Esophagus muscularis mucosa (tissue), 4 donors: Measurements from ENCODE around the gene PRKD1. TPM values are rescaled to one million over a fixed set of nuclear protein-coding genes. Genes with fewer than 3 reads are reported as not detected.

Experiments
- DNase-seq: peaks from one replicate; pipeline ENCODE4 v3.0.0-alpha.2; 2017; ENCODE audit errors: extremely low spot score
- H3K27ac ChIP-seq, 4 donors: fragments of 200-600 bp; sonication (generic); replicated peaks in 1 of 4; 1 replicate in 3 of 4; 2 replicates in 1 of 4; pipeline ENCODE4 v1.5.1; 2016 to 2019; ENCODE audit warnings: mild to moderate bottlenecking in 1 of 4
- H3K27me3 ChIP-seq, 4 donors: fragments of 200-600 bp; sonication (generic); one replicate each; pipeline versions ENCODE4 v1.5.1 to v1.6.0; 2016 to 2019
- H3K36me3 ChIP-seq, 4 donors: fragments of 200-600 bp; sonication (generic); one replicate each; pipeline ENCODE4 v1.5.1; 2016 to 2019
- H3K4me1 ChIP-seq, 4 donors: fragments of 200-600 bp; sonication (generic); one replicate each; pipeline ENCODE4 v1.5.1; 2016 to 2019
- H3K4me3 ChIP-seq, 4 donors: fragments of 200-600 bp; sonication (generic); 1 replicate in 2 of 4; 2 replicates in 2 of 4; pipeline ENCODE4 v1.5.1; 2016 to 2019; ENCODE audit warnings: mild to moderate bottlenecking in 4 of 4, moderate library complexity in 1 of 4
- H3K9me3 ChIP-seq, 4 donors: fragments of 200-600 bp; sonication (generic); 1 replicate in 3 of 4; 2 replicates in 1 of 4; pipeline ENCODE4 v1.5.1; 2016 to 2019
- EP300 ChIP-seq: sonication (generic); formaldehyde crosslinking; IDR thresholded peaks from one replicate; pipeline ENCODE4 v1.6.1; 2017; ENCODE audit warnings: antibody characterized with exemption
- POLR2A ChIP-seq: fragments of 450-650 bp; IDR thresholded peaks from one replicate; pipeline ENCODE4 v1.6.1; 2017; ENCODE audit warnings: antibody characterized with exemption, moderate library complexity, mild to moderate bottlenecking, low read depth
- POLR2AphosphoS5 ChIP-seq, 2 donors: sonication (generic); formaldehyde crosslinking; IDR thresholded peaks; one replicate each; pipeline ENCODE4 v1.6.1; 2017; ENCODE audit warnings: antibody characterized with exemption in 2 of 2
- WGBS: methylation state at CpG from one replicate; pipeline ENCODE4 v1.1.5; 2018; 5-methylcytosine and 5-hydroxymethylcytosine counted together
- intact Hi-C: fragments of 100-400 bp; cut with DNase I; formaldehyde crosslinking; loops from one replicate; pipeline ENCODE4 v1.15.1; 2023
- total RNA-seq, 4 donors: library from RNA; depleted of rRNA; stranded (reverse); fragments of >200 nt; gene quantifications; one replicate each; pipeline versions ENCODE4 v1.1.0 to v1.2.1, GENCODE V29; 2016
- TF ChIP-seq, protein P1 (sequence below), 3 experiments: fragments of 200-600 bp in 2 of 3; fragments of 450-650 bp in 1 of 3; sonication (generic) in 2 of 3; IDR thresholded peaks; one replicate each; pipeline ENCODE4 v1.5.1; 2017 to 2019; ENCODE audit warnings: antibody characterized with exemption in 3 of 3, mild to moderate bottlenecking in 2 of 3, moderate library complexity in 1 of 3

The PRKD1 gene
- total RNA-seq, 4 donors from 2014 or later = 10.4 to 18.7 (median 14.0) TPM

DNA sequence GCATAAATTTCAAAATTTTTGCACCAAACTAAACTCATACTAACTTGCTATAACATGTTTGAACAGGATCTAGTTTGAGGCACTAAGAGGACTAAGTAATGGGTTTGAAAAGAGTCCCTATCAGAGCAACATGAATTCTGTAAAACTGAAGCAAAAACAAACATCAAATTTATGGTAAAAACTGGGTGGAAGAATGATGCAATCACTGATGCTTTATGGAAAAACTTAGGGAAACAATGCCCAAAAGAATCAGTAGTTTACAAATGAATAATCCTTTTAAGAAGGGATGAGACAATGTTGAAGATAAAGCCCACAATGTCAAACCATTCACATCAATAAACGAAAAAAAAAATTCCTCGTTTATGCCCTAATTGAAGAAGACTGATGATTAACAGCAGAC is 88.9 kb downstream of the PRKD1 start:
- Histone ChIP-seq H3K4me3 (no peak overlapping the region), H3K27me3 (no peaks in the 10 kb centered on the region), H3K4me1 (no peaks in the 10 kb centered on the region), H3K9me3 (peaks cover 0 to 30% (median 23%) of the 10 kb centered on the region in 4 donors), H3K27ac (no peak overlapping the region), H3K36me3 (no peaks in the 10 kb centered on the region)
- TF ChIP-seq POLR2A (no peak), POLR2AphosphoS5 (IDR thresholded peaks at IDR 0.05) (no peak), EP300 (no peak)
- TF ChIP-seq, protein P1, sequence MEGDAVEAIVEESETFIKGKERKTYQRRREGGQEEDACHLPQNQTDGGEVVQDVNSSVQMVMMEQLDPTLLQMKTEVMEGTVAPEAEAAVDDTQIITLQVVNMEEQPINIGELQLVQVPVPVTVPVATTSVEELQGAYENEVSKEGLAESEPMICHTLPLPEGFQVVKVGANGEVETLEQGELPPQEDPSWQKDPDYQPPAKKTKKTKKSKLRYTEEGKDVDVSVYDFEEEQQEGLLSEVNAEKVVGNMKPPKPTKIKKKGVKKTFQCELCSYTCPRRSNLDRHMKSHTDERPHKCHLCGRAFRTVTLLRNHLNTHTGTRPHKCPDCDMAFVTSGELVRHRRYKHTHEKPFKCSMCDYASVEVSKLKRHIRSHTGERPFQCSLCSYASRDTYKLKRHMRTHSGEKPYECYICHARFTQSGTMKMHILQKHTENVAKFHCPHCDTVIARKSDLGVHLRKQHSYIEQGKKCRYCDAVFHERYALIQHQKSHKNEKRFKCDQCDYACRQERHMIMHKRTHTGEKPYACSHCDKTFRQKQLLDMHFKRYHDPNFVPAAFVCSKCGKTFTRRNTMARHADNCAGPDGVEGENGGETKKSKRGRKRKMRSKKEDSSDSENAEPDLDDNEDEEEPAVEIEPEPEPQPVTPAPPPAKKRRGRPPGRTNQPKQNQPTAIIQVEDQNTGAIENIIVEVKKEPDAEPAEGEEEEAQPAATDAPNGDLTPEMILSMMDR (IDR thresholded peaks at IDR 0.05) = no peak
- no peak for DNase-seq
- intact Hi-C loops = no loop called here
- 62% methylated on average over 2 of the region's 2 CpGs for WGBS

DNA sequence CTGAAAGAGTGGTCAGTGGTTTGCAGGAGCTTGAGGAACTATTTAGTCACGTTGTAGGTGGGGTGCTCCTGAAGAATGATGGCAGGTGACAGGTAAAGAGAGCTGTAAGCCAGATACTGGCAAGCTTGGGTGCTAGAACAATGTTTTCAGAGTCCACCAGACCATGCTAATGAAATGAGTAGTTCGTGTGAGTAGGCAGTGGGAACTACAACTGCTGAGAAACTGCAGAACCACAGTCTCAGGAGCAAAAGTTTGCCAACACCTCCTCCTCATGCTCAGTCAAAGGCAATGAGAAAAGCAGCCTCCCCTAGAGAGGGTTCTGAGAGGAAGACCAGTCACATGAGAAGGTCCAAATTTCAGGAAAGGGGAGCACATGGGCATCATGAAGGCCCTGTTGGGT is 91.3 kb downstream of the PRKD1 start:
- Histone ChIP-seq H3K27me3 (no peaks in the 10 kb centered on the region), H3K27ac (no peak overlapping the region), H3K4me1 (no peaks in the 10 kb centered on the region), H3K36me3 (no peaks in the 10 kb centered on the region), H3K4me3 (no peak overlapping the region), H3K9me3 (peaks cover 0 to 28% (median 23%) of the 10 kb centered on the region in 4 donors)
- WGBS = 83% methylated on average over 2 of the region's 2 CpGs
- TF ChIP-seq EP300 (no peak), POLR2AphosphoS5 (IDR thresholded peaks at IDR 0.05) (no peak), POLR2A (no peak)
- TF ChIP-seq, protein P1 (IDR thresholded peaks at IDR 0.05) = no peak
- no peak for DNase-seq
- intact Hi-C loops = no loop called here

DNA sequence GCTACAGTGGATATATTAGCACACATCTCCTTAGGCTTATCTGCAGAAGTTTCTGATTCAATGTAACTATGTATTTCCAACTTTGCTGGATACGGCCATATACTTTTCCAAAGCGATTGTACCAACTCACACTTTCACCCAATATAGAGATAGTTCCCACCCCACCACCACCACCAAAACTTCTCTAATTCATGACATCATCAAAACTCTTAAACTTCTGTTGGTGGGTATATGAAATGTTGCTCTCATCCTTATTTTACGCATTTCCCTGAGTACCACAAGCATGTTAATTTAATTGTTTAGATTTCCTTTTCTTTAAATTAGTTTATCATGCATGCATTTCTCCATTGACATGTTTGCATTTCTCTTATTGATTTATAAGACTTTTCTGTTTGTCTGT is 95.6 kb downstream of the PRKD1 start:
- Histone ChIP-seq H3K9me3 (no peaks in the 10 kb centered on the region), H3K4me1 (no peaks in the 10 kb centered on the region), H3K27ac (no peak overlapping the region), H3K4me3 (no peak overlapping the region), H3K36me3 (no peaks in the 10 kb centered on the region), H3K27me3 (no peaks in the 10 kb centered on the region)
- DNase-seq = no peak
- intact Hi-C loops = no loop called here
- TF ChIP-seq POLR2AphosphoS5 (IDR thresholded peaks at IDR 0.05) (no peak), EP300 (no peak), POLR2A (no peak)
- TF ChIP-seq, protein P1 (IDR thresholded peaks at IDR 0.05) = no peak
- 99% methylated on average over 3 of the region's 3 CpGs for whole genome bisulfite sequencing

DNA sequence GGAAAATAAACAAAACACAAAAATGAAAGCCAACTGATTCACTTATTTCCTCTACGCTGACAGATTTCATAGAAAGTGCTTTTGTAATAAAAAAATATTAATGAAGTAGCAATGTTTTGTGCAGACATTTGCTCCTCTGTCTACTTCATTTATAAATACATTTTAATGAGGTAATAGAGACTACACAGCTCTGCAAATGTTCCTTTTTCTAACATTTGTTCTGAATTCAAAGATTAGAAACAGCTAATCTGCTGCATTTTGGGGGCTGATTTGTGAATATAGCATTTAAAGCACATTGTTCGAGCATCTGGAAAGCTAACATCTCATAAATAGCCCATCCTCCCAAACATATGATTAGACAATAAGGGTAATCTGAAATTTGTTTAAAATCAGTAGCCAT is 97.8 kb downstream of the PRKD1 start:
- no peaks in the 10 kb centered on the region for H3K36me3 ChIP-seq
- H3K27ac ChIP-seq = no peak overlapping the region
- 81% methylated on average over 2 of the region's 2 CpGs for WGBS
- intact Hi-C loops = no loop called here
- no peaks in the 10 kb centered on the region for H3K27me3 ChIP-seq
- H3K4me1 ChIP-seq = no peaks in the 10 kb centered on the region
- no peaks in the 10 kb centered on the region for H3K9me3 ChIP-seq
- TF ChIP-seq POLR2A = no peak
- no peak for TF ChIP-seq EP300
- no peak for TF ChIP-seq POLR2AphosphoS5 (IDR thresholded peaks at IDR 0.05)
- TF ChIP-seq, protein P1 (IDR thresholded peaks at IDR 0.05) = no peak
- DNase-seq = no peak
- no peak overlapping the region for H3K4me3 ChIP-seq

DNA sequence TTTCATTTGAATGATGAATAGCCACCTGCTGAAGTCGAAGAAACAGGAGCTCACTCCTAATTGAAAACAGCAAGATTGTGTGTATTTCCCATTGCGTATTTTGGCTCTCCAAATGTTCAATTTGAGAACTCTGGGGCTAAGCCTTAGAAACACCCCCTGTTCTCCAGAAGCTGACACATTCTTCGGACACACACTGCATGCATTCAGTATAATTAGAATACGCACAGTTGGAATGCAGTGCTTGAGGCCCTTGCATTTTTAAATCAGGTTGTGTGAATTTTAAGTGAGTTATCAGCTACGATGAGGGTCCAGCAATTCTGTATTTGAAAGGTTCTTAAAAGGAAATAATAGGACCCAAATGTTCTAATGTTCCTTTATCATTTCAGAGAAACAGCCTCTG is 103.8 kb downstream of the PRKD1 start:
- Histone ChIP-seq H3K4me3 (no peak overlapping the region), H3K36me3 (no peaks in the 10 kb centered on the region), H3K27me3 (no peaks in the 10 kb centered on the region), H3K4me1 (peaks cover 6 to 37% (median 34%) of the 10 kb centered on the region in 4 donors), H3K27ac (no peak overlapping the region), H3K9me3 (no peaks in the 10 kb centered on the region)
- TF ChIP-seq EP300 = no peak
- TF ChIP-seq, protein P1 (IDR thresholded peaks at IDR 0.05) = no peak
- no peak for TF ChIP-seq POLR2A
- no peak for TF ChIP-seq POLR2AphosphoS5 (IDR thresholded peaks at IDR 0.05)
- DNase-seq = no peak
- intact Hi-C loops = no loop called here
- 57% methylated on average over 5 of the region's 5 CpGs for WGBS
